Gastrocnemius medialis (tissue), 4 donors: ENCODE measurements around the gene PHIP. TPM values are rescaled to one million over a fixed set of nuclear protein-coding genes. Genes with fewer than 3 reads are reported as not detected.

Experiments used
- ATAC-seq, 2 donors: fragments of 150-250 bp; one replicate each; pipeline ENCODE4 v1.9.1; 2016
- DNase-seq, 2 donors: peaks; one replicate each; pipeline ENCODE4 v3.0.0-alpha.2; 2019
- H3K27ac ChIP-seq, 4 donors: fragments of 200-600 bp; sonication (generic); 1 replicate in 1 of 4; 2 replicates in 3 of 4; pipeline ENCODE4 v1.5.1; 2016 to 2018; ENCODE audit warnings: mild to moderate bottlenecking in 2 of 4, moderate library complexity in 1 of 4
- H3K27me3 ChIP-seq, 3 donors: fragments of 200-600 bp; sonication (generic) in 2 of 3; 1 replicate in 1 of 3; 2 replicates in 2 of 3; pipeline versions ENCODE4 v1.5.1 to v1.6.0; 2016 to 2019; ENCODE audit warnings: mild to moderate bottlenecking in 1 of 3, moderate library complexity in 1 of 3
- H3K36me3 ChIP-seq, 2 donors: fragments of 200-600 bp; sonication (generic) in 1 of 2; one replicate each; pipeline ENCODE4 v1.5.1; 2017 to 2018
- H3K4me1 ChIP-seq, 2 donors: fragments of 200-600 bp; sonication (generic) in 1 of 2; one replicate each; pipeline ENCODE4 v1.5.1; 2016 to 2017; ENCODE audit warnings: mild to moderate bottlenecking in 2 of 2
- H3K4me3 ChIP-seq, 4 donors: fragments of 200-600 bp; sonication (generic) in 3 of 4; 1 replicate in 1 of 4; 2 replicates in 3 of 4; pipeline ENCODE4 v1.5.1; 2016 to 2019; ENCODE audit warnings: mild to moderate bottlenecking in 2 of 4
- H3K9me3 ChIP-seq, 3 donors: fragments of 200-600 bp; sonication (generic) in 2 of 3; 1 replicate in 1 of 3; 2 replicates in 2 of 3; pipeline ENCODE4 v1.5.1; 2016 to 2019
- POLR2A ChIP-seq, 2 donors: fragments of 450-650 bp; IDR thresholded peaks; one replicate each; pipeline ENCODE4 v1.6.1; 2017; ENCODE audit warnings: antibody characterized with exemption in 2 of 2, mild to moderate bottlenecking in 2 of 2, moderate library complexity in 2 of 2
- in situ Hi-C, 4 donors: fragments of 200-750 bp; cut with MboI; loops; one replicate each; pipeline versions ENCODE4 v1.15.0 to v1.8.0; 2017; ENCODE audit warnings: low sequenced_read_pairs in 4 of 4
- intact Hi-C: fragments of 100-400 bp; cut with DNase I; formaldehyde crosslinking; loops from one replicate; pipeline ENCODE4 v1.15.1; 2023; ENCODE audit warnings: low total_unique reads
- total RNA-seq, 4 donors: library from RNA; depleted of rRNA; stranded (reverse); fragments of >200 nt; gene quantifications; one replicate each; pipeline versions ENCODE4 v1.1.0 to v1.2.3, GENCODE V29; 2016
- TF ChIP-seq, protein P1 (sequence below), 5 experiments: fragments of 450-650 bp in 3 of 5; fragments of 200-600 bp in 2 of 5; sonication (generic) in 2 of 5; IDR thresholded peaks in 4 of 5; conservative IDR thresholded peaks in 1 of 5; 1 replicate in 4 of 5; 2 replicates in 1 of 5; pipeline ENCODE4 v1.5.1; 2016 to 2019; ENCODE audit warnings: antibody characterized with exemption in 5 of 5, mild to moderate bottlenecking in 3 of 5, moderate library complexity in 3 of 5

The PHIP gene
- total RNA-seq, 4 donors from 2014 or later = 10.9 to 25.1 (median 16.6) TPM

DNA sequence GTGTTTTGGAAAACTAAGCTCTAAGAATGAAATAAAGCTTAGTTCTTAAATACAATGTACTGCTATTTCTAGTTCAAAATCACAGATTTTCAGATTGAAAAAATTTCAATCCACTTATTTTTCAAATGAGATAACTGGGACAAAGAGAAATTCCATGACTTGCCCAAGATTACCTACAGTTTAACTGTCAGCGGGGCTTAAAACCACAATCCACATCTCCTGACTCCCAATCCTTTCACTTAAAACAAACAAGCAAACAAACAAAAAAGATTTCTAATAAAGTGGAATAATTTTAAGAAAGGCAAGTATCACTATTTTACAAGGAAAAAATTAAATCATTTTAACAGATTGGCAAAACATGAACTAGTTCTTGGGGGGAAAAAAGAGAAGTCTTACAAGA, 4.2 kb downstream of the PHIP start:
- no peaks in the 10 kb centered on the region for H3K36me3 ChIP-seq
- H3K4me1 ChIP-seq = peaks cover 46 to 69% of the 10 kb centered on the region in 2 donors
- in situ Hi-C loops (no loop called here), intact Hi-C loops (no loop called here)
- no peak for ATAC-seq
- DNase-seq = no peak
- no peaks in the 10 kb centered on the region for H3K9me3 ChIP-seq
- no peak for TF ChIP-seq POLR2A (IDR thresholded peaks at IDR 0.05)
- TF ChIP-seq, protein P1, sequence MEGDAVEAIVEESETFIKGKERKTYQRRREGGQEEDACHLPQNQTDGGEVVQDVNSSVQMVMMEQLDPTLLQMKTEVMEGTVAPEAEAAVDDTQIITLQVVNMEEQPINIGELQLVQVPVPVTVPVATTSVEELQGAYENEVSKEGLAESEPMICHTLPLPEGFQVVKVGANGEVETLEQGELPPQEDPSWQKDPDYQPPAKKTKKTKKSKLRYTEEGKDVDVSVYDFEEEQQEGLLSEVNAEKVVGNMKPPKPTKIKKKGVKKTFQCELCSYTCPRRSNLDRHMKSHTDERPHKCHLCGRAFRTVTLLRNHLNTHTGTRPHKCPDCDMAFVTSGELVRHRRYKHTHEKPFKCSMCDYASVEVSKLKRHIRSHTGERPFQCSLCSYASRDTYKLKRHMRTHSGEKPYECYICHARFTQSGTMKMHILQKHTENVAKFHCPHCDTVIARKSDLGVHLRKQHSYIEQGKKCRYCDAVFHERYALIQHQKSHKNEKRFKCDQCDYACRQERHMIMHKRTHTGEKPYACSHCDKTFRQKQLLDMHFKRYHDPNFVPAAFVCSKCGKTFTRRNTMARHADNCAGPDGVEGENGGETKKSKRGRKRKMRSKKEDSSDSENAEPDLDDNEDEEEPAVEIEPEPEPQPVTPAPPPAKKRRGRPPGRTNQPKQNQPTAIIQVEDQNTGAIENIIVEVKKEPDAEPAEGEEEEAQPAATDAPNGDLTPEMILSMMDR (IDR thresholded peaks at IDR 0.05 in 4 of 5, conservative IDR thresholded peaks at IDR 0.05 in 1 of 5) = no peak
- peak overlapping the region; percentile 99 for H3K27ac ChIP-seq
- H3K27me3 ChIP-seq = no peaks in the 10 kb centered on the region
- no peak overlapping the region for H3K4me3 ChIP-seq

DNA sequence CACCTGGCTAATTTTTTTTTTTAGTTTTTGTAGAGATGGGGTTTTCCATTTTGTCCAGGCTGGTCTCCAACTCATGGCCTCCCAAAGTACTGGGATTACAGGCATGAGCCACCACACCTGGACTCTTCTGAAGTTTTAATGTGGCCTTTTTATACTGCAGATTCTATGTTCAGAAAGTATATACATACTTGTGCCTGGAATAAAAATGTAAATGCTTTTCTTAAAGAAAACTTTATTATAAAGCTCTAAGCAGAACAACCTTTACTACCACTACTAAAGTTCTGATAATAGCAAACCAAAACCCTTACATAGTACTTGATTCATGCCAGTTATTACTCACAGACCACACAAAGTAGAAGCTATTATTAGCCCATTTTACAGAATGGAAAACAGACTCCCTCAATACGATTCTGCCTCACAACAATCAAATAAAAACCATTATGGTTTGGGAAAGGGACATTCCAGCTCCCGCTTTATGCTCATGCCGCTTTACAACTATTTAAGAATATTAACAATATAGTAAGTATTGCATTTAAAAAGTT, 5.3 kb downstream of the PHIP start:
- Histone ChIP-seq H3K4me1 (peaks cover 48 to 78% of the 10 kb centered on the region in 2 donors), H3K27me3 (no peaks in the 10 kb centered on the region), H3K9me3 (no peaks in the 10 kb centered on the region), H3K4me3 (no peak overlapping the region), H3K27ac (peak overlapping the region in 1 of 4 donors; percentile 99), H3K36me3 (no peaks in the 10 kb centered on the region)
- intact Hi-C loops (no loop called here), in situ Hi-C loops (no loop called here)
- no peak for DNase-seq
- ATAC-seq = no peak
- TF ChIP-seq POLR2A (IDR thresholded peaks at IDR 0.05) = no peak
- TF ChIP-seq, protein P1 (IDR thresholded peaks at IDR 0.05 in 4 of 5, conservative IDR thresholded peaks at IDR 0.05 in 1 of 5) = no peak

DNA sequence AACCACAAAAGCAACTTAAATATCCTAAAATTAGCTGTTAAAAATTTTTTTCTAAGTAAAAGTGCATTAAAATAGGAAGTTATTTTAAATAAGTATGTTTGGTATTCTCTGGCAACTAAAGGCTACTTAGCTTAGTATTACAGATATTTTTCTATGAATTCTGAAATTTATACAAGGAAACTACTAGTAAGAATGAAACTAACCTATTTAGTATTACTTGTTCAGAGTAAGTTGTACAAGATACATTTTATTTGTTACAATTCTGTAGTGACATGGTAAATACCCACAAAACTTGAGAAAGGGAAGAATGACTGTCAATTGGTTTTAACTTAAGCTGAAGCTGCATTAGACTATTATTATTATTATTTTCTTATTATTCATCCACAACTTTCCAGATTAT, 6.5 kb downstream of the PHIP start:
- Histone ChIP-seq H3K4me1 (peaks cover 48 to 80% of the 10 kb centered on the region in 2 donors), H3K27me3 (no peaks in the 10 kb centered on the region), H3K4me3 (no peak overlapping the region), H3K27ac (no peak overlapping the region), H3K36me3 (no peaks in the 10 kb centered on the region), H3K9me3 (no peaks in the 10 kb centered on the region)
- intact Hi-C loops (no loop called here), in situ Hi-C loops (no loop called here)
- DNase-seq (no peak), ATAC-seq (no peak)
- TF ChIP-seq, protein P1 (IDR thresholded peaks at IDR 0.05 in 4 of 5, conservative IDR thresholded peaks at IDR 0.05 in 1 of 5) = no peak
- no peak for TF ChIP-seq POLR2A (IDR thresholded peaks at IDR 0.05)

DNA sequence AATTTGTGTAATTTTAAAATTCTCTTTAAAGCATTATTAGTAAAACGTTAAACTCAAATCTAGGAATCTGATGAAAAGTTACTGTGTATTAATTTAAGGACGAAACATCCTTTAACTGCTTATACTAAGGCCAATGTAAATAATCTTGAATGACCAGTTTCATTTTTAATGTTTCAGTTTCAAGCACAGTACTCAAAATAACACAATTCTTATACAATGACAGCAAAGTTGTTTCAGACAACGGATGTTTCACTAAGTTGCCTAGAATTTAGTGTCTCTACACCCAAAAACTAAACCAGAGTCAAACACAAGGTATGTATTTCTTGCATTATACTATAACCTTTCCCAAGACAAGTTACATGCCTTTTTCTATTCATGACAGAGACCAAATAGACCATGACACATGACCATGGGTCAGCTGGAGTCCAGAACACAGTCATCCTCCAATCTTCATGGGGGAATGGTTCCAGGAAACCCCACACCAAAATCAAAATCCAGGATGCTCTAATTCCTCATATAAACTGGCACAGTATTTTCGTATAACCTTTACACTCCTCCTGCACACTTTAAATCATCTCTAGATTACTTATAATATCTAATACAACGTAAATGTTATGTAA, 7.7 kb downstream of the PHIP start:
- TF ChIP-seq, protein P1 (IDR thresholded peaks at IDR 0.05 in 4 of 5, conservative IDR thresholded peaks at IDR 0.05 in 1 of 5) = no peak
- TF ChIP-seq POLR2A (IDR thresholded peaks at IDR 0.05) = no peak
- Histone ChIP-seq H3K27me3 (no peaks in the 10 kb centered on the region), H3K36me3 (no peaks in the 10 kb centered on the region), H3K9me3 (no peaks in the 10 kb centered on the region), H3K27ac (no peak overlapping the region), H3K4me3 (no peak overlapping the region), H3K4me1 (peaks cover 46 to 80% of the 10 kb centered on the region in 2 donors)
- intact Hi-C loops (no loop called here), in situ Hi-C loops (no loop called here)
- DNase-seq (peak in 1 of 2 donors; percentile 15), ATAC-seq (peak in 1 of 2 donors; percentile 85)
